ENCODE data around the gene EVC.

The EVC gene

DNA sequence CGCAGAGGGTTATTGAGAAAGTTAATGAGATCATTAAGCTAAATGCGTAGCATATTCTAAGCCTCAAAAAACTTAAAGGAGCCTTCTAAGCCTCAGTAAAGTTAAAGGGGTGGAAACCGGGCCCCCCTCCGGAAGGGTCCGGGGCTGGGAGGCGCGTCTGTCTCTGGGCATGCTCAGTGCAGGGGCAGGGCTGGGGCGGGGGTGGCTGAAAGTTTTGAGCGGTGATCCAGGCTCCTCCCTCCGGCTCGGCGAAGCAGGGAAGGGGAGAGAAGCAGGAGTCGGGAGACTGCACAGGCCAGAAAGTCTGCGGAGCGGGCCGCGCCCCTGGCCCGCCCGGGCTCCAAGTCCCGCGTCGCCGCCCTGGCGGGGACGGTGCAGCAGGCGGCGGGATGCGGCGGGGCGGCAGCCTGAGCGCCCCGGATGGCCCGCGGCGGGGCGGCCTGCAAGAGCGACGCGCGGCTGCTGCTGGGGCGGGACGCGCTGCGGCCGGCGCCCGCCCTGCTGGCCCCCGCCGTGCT, at the start of gene EVC:
Gene EVC (plus strand): TSS at position 241 of the 518 bp plus-strand sequence. CDS start 180 bp downstream, at position 421.
- DNase-seq (ENCODE audit: low spot score), result no peak

DNA sequence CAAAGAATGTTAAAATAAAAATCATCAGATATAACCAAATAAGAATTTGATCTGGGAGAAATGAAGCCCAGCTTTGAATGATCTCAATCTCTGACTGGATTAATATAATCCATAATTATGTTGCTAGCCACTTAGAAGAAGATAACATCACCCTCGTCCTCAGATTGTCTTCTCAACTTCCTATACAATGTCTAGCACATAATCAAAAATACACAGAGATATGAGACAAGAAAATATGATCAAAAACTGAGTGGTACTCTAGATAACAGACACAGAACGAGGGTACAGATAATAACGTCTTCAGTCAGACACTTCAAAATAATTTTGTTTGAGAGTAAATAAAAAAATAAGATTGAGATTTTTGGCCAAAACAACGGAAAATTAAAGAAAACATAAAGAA, 49.8 kb upstream of the EVC start:
- no peak for DNase-seq (ENCODE audit: low spot score)

DNA sequence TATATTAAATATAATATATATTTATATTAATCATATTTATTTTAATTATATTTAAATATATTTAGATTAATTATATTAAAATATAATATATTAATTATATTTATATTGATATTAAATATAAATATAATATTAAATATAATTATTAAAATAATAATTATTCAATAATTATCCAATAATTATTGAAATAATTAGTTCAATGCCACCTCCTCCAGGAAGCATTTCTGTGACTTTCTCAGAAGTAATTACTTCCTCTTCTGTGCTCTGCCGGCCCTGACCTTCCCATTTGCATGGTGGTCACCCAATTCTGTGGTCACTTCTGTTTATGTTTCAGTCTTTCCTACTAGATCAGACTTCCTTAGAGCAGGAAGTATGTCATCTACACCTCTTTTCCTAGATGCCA, 48.4 kb upstream of the EVC start:
- DNase-seq (ENCODE audit: low spot score), result no peak

DNA sequence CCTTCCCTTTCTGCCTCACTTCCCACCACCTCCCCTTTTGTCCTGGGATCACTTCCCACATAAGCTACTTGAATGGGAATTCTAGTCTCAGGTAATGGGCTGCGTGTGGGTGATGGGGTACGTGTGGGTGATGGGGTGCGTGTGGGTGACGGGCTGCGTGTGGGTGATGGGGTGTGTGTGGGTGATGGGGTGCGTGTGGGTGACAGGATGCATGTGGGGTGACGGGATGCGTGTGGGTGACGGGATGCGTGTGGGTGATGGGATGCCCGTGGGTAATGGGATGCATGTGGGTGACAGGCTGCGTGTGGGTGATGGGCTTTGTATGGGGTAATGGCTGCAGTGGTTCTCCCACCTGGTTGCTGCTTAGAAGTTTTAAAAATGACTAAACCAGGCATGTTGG, 46.2 kb upstream of the EVC start:
- no peak for DNase-seq (ENCODE audit: low spot score)

DNA sequence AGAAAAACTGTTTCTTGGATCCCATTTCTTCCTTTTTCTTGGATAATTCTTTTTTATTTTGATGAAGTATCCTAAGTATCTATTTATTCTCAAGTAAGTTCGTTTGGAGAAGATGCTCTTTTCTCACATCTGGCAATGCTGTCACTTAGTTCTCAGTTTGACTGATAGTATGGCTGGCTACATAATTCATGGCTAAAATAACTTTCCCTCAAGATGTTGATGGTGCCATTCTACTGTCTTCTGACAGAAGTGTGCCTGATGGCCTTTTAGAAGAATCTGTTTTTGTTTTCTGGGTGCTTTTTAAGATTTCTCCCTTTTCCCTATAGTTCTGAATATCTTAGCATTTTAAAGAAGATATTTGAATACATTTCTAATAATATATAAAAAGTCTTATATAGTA, 44.3 kb upstream of the EVC start:
- no peak for DNase-seq (ENCODE audit: low spot score)

DNA sequence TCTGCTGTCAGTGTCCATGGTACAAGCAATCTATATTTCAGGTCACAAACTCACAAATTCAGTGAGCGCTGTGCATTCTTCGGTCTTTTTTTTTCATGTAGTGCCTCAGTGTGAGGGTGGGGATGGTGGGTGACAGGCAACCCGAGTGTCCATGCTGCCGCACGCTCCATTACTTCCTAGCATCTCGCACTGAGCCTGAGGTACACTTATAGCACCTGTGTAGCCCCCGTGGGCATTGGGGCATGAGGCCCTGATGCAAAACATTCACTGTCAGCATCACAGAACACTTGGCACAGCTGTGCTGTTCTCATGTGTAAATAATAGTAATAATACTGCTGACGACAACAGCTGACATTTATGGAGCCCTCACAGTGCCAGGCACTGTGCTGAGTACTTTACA, 34.2 kb upstream of the EVC start:
- no peak for DNase-seq (ENCODE audit: low spot score)

DNA sequence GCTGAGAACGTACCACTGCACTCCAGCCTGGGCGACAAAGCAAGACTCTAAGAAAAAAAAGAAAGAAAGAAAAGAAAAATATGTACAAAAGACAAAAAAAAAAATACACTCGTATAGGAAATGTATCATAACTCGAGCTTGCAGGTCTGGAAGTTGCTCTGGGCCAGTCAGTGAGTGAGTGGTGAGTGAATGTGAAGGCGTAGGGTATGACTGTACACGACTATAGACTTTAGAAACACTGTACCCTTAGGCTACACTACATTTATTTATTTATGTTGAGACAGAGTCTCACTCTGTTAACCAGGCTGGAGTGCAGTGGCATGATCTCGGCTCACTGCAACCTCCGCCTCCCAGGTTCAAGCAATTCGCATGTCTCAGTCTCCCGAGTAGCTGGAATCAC, 32.0 kb upstream of the EVC start:
- no peak for DNase-seq (ENCODE audit: low spot score)

DNA sequence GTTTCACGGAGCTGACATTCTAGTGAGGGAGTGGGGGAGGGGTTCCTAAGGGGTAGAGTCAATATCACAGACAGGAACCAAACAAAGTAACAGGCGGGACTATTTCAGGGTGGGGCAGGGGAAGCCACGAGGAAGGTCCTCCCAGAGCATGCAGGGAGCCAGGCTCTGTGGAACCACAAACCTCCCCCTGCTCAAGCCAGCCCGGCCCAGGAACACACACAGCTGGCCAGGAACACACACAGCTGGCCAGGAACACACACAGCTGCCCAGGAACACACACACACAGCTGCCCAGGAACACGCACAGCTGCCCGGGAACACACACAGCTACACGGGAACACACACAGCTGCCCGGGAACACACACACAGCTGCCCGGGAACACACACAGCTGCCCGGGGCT, 27.4 kb upstream of the EVC start:
- DNase-seq (ENCODE audit: low spot score), result no peak

DNA sequence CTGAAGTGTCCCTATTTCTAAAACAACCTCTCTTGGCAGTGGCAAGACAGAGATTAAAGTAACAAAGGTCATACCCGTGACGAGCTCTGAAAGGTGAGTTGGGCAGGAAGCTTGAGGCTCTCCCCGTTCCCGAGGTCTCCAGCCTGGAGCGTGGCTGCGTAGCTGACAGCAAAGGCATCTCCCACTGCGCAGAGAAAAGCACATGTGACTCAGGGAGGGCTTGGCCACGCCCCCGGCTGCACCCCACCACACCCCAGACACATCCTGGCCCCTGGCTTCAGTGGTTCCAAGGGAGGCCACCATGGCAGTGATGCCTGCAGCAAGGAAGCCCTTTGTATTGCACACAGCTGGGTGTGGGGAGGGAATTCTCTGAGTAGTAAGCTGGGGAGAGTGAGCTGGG, 25.7 kb upstream of the EVC start:
- DNase-seq (ENCODE audit: low spot score), result no peak

DNA sequence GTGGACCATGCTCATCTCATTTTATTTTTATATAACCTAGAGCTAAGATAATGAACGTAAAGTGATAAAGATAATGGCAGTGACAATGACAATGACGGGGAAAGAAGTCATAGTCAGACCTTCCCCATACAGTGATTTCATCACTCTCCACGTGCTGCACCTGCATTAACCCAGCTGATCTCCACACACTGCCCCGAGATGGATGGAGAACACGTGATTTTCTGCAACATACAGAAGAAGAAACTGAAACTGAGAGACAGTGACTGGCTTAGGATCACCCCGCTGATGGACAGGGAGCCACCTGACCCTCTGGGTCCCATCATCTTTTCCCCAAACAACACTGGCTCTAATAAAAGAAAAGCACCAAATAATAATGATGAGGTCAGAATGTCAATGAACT, 24.7 kb upstream of the EVC start:
- DNase-seq (ENCODE audit: low spot score), result no peak

DNA sequence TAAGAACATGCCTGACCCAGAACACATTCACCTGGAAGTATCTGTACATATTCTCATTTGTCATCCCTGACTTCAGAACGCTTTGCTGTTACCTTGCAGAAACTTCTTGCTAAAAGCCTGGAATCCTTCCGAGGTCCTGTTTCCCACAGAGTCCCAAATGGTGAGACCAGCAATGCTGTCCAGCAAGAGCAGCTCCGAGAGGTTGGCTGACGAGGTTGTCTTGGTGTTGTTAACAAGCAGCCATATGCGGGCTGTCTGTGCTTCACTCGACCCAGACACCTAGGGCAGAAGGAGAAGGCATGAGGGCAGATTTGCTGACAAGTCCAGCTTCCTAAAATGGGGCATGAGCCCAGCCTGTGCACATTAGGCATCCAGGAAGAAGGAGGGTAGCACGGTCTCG, 21.9 kb upstream of the EVC start:
- DNase-seq (ENCODE audit: low spot score), result no peak

DNA sequence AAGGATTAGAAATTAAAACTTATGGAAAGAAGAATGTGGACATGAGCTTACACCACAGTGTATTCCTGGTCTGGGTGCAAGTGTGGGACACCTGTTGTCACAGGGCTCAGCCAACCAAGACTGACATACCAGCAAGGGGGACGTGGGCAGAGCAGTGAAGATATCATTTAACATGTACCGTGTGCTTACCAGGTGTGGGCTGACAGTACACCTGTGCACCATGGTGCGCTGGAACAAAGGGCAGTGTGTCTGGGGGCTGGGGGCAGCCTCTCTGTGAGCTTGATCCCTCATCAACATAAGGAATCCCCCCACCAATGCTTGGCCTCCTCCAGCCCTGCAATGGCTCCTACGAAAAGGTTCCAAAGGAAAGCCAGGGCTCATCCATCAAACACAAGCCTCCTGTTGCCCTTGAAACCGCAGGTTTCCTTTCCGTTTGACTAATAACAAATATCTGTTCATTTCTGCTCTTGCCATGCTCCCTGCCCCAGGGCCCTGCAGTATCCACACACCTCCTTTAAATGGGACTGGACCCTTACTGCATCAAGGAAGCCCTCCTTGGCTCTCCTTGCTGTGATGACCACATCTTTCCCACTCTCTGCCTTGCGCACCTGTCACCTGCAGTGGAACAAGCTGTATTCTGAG, 19.4 kb upstream of the EVC start:
- DNase-seq (ENCODE audit: low spot score), result no peak

DNA sequence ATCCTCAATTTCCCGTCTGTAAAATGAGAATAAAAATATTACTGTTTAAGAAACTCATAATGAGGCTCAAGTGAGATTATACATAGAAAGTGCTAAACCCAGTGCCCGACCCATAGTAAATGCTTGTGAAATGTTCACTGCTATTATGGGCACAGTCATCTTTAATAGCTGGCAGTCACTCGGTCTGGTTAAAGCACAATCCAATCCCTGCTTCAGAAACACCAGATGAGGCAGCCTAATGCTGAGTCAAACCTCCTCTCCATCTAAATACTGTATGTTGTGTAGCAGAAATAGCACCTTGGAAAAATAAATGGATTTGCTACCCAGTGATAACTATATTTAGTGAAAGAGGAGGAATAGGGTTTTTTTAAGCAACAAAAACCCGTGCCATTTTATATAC, 17.1 kb upstream of the EVC start:
- DNase-seq (ENCODE audit: low spot score), result no peak

DNA sequence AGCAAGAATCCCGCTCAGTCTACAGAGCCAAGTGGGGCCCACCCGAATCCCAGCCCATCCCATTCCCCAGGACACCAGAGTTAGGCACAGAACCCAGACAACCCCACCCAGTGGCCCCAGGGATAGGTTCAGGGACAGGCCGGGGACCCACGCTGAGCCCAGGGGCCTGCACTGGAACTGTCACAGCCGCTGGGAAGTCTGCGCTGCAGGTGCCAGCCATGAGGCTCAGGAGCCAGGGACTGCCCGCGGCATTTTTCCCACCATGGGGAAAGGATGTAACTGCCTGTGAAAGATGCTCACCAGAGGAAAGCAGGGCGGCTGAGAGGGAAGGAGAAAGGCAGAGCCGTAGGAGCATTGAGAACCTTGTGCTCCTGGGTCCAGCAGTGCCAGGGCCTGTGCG, 14.7 kb upstream of the EVC start:
- DNase-seq (ENCODE audit: low spot score), result no peak

DNA sequence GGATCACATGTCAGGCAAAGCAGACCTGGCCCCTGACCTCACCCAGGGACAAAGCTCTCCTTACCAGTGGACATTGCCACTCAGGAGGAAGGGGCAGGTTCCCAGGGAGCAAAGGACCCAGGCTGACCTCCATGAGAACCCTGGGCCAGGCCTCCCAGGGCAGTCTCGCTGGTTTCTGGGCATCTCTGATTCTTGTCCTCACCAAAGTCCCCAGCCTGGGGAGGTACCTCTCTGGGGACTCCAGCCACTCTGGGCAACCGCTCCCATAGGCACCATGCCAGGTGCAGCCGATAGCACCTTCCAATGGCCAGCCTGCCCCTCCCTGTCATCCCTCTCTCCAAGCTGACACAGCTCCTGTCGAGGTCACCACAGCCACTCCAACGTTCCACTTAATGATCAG, 10.5 kb upstream of the EVC start:
- no peak for DNase-seq (ENCODE audit: low spot score)

DNA sequence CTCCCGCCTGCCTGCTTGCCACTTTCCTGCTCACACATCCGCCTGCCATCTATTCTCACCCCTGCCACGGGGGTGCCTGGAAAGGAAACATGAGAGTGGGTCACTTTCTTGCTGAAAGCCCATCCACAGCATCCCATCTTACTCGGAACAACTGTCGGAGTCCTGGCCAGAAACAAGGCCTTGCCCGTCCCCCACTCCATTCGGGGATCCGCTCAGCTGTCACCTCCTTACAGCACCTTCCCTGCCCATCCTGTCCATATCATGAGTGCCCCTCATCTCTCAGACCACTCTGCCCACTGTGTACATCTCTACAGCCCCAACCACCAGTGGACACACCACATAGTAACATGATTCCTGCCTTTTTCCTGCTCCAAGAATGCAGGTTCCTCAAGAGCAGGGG, 9.0 kb upstream of the EVC start:
- no peak for DNase-seq (ENCODE audit: low spot score)

DNA sequence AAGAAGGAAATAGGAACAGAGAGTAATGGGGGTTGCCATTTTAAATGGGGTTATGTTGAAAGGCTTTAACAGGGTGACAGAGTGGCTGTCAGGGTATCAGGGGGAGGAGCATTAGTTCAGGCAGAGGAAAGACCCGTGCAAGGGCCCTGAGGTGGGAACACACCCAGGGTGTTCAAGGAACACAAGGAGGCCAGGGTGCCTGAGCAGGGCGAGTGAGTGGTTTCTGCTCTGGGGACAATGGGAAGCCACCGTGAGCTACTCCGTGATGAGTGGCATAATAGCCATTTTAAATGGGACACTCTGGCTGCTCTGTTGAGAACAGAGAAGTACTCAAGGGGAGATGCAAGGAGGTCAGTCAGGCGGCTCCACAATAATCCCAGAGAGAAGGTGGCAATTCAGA, 7.2 kb upstream of the EVC start:
- no peak for DNase-seq (ENCODE audit: low spot score)

DNA sequence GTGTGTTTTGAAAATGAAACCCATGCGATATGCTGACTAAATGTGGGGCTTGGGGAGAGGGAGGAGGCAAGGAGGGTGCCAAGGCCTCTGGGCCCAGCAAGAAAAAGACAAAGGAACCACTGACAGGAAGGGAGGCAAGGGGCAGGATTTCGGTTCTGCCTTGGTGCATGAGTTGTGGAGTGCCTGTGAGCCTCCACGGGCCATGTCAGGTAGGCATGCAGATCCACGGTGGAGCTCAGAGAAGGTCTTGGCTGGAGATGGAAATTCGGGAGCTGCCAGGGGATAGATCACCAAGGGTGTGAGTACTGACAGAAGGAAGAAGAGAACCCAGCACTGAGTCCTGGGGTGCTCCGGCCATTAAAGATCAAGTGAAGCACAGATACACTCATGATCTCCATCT, 6.7 kb upstream of the EVC start:
- no peak for DNase-seq (ENCODE audit: low spot score)

DNA sequence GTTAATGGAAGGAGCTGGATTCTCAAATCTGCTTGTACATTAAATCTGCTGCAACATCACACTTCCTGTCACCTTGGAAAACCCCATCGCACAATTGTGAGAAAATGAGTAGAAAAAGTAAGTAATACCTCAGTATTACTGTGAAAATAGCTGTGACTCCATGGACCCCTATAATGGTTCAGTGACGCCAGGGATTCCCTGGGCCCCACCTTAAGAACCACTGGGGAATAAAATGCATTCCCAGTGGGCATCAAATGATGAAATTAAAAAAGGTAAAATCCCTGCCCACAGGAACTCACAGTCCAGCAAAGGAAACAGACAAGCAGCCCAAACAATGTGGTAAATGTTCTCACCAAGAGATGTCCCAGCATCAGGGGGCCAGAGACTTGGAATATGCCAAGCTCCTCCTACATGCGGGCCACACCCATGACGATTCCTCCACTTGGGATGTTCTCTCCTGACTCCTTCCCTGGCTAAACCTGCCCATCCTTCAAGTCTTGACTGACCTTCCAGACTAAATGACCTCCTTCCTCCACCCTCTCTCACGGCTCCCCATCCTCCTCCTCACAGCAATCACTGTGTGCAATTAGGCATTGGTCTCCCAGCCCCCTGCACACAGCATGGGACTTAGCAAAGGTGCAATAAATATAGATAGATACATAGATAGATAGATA, 5.2 kb upstream of the EVC start:
- peak; percentile 22 for DNase-seq (ENCODE audit: low spot score)

DNA sequence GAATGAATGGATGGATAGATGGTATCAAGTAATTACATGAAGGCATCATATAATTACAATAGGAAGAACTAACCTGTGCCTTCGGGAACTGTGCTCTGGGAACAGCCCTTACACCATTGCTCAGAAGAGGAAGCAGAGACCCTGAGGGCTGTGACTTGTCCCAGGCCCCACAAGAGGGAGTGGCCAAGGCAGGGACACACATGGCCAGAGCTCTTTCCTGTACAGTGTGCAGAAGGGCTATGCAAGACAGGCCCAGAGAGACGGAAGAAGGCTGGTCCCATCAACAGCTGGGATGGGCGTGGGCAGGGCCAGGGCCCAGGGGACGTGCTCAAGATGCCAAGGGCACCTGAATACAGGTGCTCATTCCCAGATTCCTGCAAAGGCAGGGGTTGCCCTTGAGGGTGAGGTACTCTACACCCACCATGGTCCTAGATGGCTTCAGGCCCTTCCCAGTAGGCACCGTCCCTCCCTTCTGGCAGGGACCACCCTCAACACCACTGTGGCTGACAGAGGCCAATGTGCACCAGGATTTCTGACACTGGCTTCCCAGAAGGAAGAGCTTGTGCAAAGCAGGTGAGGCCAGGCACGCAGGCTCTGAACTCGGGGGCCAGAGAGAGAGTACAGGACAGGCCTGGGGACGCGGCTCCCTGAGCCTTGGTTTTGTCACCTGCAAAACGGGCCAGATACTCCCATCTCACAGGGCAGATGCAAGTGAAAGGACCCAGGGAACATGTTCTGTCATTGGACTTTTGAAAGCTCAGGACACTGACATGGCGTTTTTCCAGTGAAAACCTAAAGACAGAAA, 4.3 kb upstream of the EVC start:
- DNase-seq (ENCODE audit: low spot score), result no peak

DNA sequence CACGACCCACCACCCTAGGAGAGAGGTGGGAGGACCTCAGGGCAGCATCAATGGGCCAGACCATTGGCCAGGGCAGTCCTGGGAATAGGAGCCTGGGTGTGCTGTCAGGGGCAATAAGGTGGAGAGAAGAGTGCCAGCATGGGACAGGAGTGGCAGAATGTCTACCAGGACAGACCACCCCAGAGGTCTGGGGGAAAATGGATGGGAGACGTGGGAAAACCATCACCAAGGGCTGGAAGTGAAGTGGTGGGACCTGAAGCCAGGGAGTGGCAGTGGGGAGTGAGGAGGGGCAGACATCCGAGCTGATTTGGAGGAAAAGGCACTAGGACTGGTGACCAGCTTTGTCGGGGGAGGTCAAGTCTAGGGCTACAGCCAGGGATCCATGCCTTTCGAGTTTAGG, 3.6 kb upstream of the EVC start:
- no peak for DNase-seq (ENCODE audit: low spot score)

DNA sequence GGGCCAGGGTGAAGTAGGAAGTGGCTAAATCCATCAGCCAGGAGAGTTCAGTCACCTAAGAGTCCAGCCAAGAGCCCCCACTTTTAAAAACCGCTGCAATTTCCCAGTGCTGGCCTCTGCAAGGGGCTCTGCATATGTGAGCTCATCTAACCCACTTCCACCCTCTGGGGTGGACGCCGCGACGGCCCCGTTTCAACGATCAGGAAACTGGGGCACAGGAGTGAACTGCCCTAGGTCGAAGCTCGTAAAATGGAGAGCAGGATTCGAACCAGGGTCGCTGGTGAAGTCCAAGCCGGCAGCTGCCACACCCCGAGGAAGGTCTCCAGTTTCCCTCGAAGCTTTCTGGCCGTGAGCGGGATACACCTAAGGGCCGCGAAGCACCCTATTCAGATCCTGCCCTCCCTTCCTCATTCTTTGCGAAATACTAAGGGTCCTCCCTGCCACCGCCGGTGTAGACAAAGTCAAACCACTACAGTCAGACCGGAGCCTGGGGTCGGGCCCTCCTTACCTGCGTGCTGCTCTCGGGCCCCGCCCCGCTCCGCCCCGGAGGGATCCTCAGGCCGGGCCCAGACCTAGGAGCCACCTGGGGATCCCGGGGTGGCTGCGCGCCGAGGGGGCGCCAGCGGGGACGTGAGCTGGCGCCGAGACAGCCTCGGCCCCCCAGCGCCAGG, 3.1 kb upstream of the EVC start:
- DNase-seq (ENCODE audit: low spot score), result no peak
